Liver (tissue), 9 donors: ENCODE measurements around the gene MYO10. TPM values are rescaled to one million over a fixed set of nuclear protein-coding genes. Genes with fewer than 3 reads are reported as not detected.

Experiments used
- DNase-seq: peaks from one replicate; pipeline ENCODE4 v3.0.0-alpha.2; 2017; ENCODE audit warnings: low spot score
- H3K27ac ChIP-seq, 2 donors: one replicate each; pipeline ENCODE4 v1.7.0; 2013; ENCODE audit warnings: inconsistent platforms in 2 of 2, low read length in 2 of 2, control low read depth in 1 of 2, low read depth in 1 of 2, mild to moderate bottlenecking in 1 of 2
- H3K27me3 ChIP-seq, 4 donors: one replicate each; pipeline versions ENCODE4 v1.6.1 to v1.7.0; 2013; ENCODE audit warnings: low read length in 3 of 4, inconsistent platforms in 1 of 4, mild to moderate bottlenecking in 1 of 4, moderate library complexity in 1 of 4; ENCODE audit not compliant: control insufficient read depth in 4 of 4, insufficient read depth in 4 of 4
- H3K36me3 ChIP-seq, 4 donors: one replicate each; pipeline versions ENCODE4 v1.6.1 to v1.7.0; 2013; ENCODE audit warnings: low read length in 3 of 4, mild to moderate bottlenecking in 3 of 4, low read depth in 1 of 4, moderate library complexity in 1 of 4; ENCODE audit not compliant: control insufficient read depth in 4 of 4, insufficient read depth in 3 of 4
- H3K4me1 ChIP-seq, 4 donors: one replicate each; pipeline versions ENCODE4 v1.6.1 to v1.7.0; 2013; ENCODE audit warnings: low read length in 3 of 4, mild to moderate bottlenecking in 3 of 4, moderate library complexity in 1 of 4; ENCODE audit not compliant: control insufficient read depth in 4 of 4, insufficient read depth in 4 of 4
- H3K4me3 ChIP-seq, 3 donors: one replicate each; pipeline versions ENCODE4 v1.6.1 to v1.7.0; 2013; ENCODE audit warnings: low read length in 3 of 3, control low read depth in 1 of 3, low read depth in 1 of 3, mild to moderate bottlenecking in 1 of 3
- H3K9ac ChIP-seq, 2 donors: one replicate each; pipeline ENCODE4 v1.7.0; 2013; ENCODE audit warnings: low read length in 2 of 2, mild to moderate bottlenecking in 2 of 2, moderate library complexity in 2 of 2, control low read depth in 1 of 2, low read depth in 1 of 2
- H3K9me3 ChIP-seq, 4 donors: one replicate each; pipeline versions ENCODE4 v1.6.1 to v1.7.0; 2013; ENCODE audit warnings: low read length in 3 of 4; ENCODE audit not compliant: control insufficient read depth in 4 of 4
- EGR1 ChIP-seq, 2 donors: IDR thresholded peaks; 2 replicates each; pipeline ENCODE4 v1.6.1; 2016 to 2018; ENCODE audit warnings: antibody characterized with exemption in 2 of 2, low read depth in 2 of 2
- FOXA1 ChIP-seq: IDR thresholded peaks from 2 replicates; pipeline ENCODE4 v1.6.1; 2016; ENCODE audit warnings: antibody characterized with exemption
- FOXA2 ChIP-seq: IDR thresholded peaks from 2 replicates; pipeline ENCODE4 v1.6.1; 2016; ENCODE audit warnings: antibody characterized with exemption
- GABPA ChIP-seq, 2 donors: IDR thresholded peaks in 1 of 2; conservative IDR thresholded peaks in 1 of 2; 2 replicates each; pipeline ENCODE4 v1.6.1; 2016; ENCODE audit warnings: antibody characterized with exemption in 2 of 2, mild to moderate bottlenecking in 1 of 2, moderate library complexity in 1 of 2
- HNF4A ChIP-seq, 2 donors: conservative IDR thresholded peaks; 2 replicates each; pipeline ENCODE4 v1.6.1; 2016; ENCODE audit warnings: antibody characterized with exemption in 2 of 2, mild to moderate bottlenecking in 2 of 2
- HNF4G ChIP-seq: IDR thresholded peaks from 2 replicates; pipeline ENCODE4 v1.6.1; 2016; ENCODE audit warnings: antibody characterized with exemption
- JUND ChIP-seq, 2 donors: IDR thresholded peaks; 2 replicates each; pipeline ENCODE4 v1.6.1; 2016; ENCODE audit warnings: antibody characterized with exemption in 2 of 2
- MAX ChIP-seq: IDR thresholded peaks from 2 replicates; pipeline ENCODE4 v1.6.1; 2016; ENCODE audit warnings: antibody characterized with exemption
- NR2F2 ChIP-seq: IDR thresholded peaks from 2 replicates; pipeline ENCODE4 v1.6.1; 2016; ENCODE audit warnings: antibody characterized with exemption
- RAD21 ChIP-seq, 2 donors: IDR thresholded peaks; 2 replicates each; pipeline ENCODE4 v1.6.1; 2016; ENCODE audit warnings: antibody characterized with exemption in 2 of 2, mild to moderate bottlenecking in 2 of 2
- RXRA ChIP-seq, 2 donors: IDR thresholded peaks; 2 replicates each; pipeline ENCODE4 v1.6.1; 2017 to 2018; ENCODE audit warnings: antibody characterized with exemption in 2 of 2, mild to moderate bottlenecking in 1 of 2
- SP1 ChIP-seq: IDR thresholded peaks from 2 replicates; pipeline ENCODE4 v1.6.1; 2018; ENCODE audit warnings: antibody characterized with exemption, mild to moderate bottlenecking
- TAF1 ChIP-seq: conservative IDR thresholded peaks from 2 replicates; pipeline ENCODE4 v1.6.1; 2016; ENCODE audit warnings: antibody characterized with exemption, mild to moderate bottlenecking
- YY1 ChIP-seq: IDR thresholded peaks from 2 replicates; pipeline ENCODE4 v1.6.1; 2016; ENCODE audit warnings: antibody characterized with exemption, mild to moderate bottlenecking
- WGBS: extraction: QIAGEN DNeasy Blood & Tissue Kit; methylation state at CpG from one replicate; pipeline ENCODE4 v1.1.7; 2013; 5-methylcytosine and 5-hydroxymethylcytosine counted together
- polyA plus RNA-seq, 2 donors: library from polyadenylated mRNA; stranded (reverse) in 1 of 2; unstranded in 1 of 2; fragments of 200-250 nt in 1 of 2; fragments of >200 nt in 1 of 2; fragmentation: Nextera tagmentation in 1 of 2; extraction: Ambion mirVana in 1 of 2; gene quantifications; one replicate each; pipeline versions ENCODE4 v1.2.1 to v1.2.3, GENCODE V29; 2013 to 2015
- total RNA-seq, 2 donors: library from RNA; depleted of rRNA; stranded (reverse); fragments of >200 nt; gene quantifications; one replicate each; pipeline ENCODE4 v1.2.3, GENCODE V29; 2014
- TF ChIP-seq, protein P1 (sequence below): IDR thresholded peaks from 2 replicates; pipeline ENCODE4 v1.6.1; 2016; ENCODE audit warnings: antibody characterized with exemption
- TF ChIP-seq, protein P2 (sequence below): fragments of 150-350 bp; IDR thresholded peaks from 2 replicates; pipeline ENCODE4 v1.5.1; 2017; ENCODE audit warnings: improper control_type of control experiment, low read depth, low read length; ENCODE audit not compliant: missing input control
- TF ChIP-seq, protein P3 (sequence below): IDR thresholded peaks from 2 replicates; pipeline ENCODE4 v1.6.1; 2016; ENCODE audit warnings: antibody characterized with exemption
- TF ChIP-seq, protein P4 (sequence below): IDR thresholded peaks from 2 replicates; pipeline ENCODE4 v1.6.1; 2016; ENCODE audit warnings: antibody characterized with exemption, mild to moderate bottlenecking
- donor health status: healthy.
- donor health status: healthy.
- donor health status: healthy.
- donor health status: healthy.
- donor health status: healthy.

MYO10 gene
- total and polyA plus RNA-seq, 4 donors: 4.3 to 15.3 (median 7.1) TPM

DNA sequence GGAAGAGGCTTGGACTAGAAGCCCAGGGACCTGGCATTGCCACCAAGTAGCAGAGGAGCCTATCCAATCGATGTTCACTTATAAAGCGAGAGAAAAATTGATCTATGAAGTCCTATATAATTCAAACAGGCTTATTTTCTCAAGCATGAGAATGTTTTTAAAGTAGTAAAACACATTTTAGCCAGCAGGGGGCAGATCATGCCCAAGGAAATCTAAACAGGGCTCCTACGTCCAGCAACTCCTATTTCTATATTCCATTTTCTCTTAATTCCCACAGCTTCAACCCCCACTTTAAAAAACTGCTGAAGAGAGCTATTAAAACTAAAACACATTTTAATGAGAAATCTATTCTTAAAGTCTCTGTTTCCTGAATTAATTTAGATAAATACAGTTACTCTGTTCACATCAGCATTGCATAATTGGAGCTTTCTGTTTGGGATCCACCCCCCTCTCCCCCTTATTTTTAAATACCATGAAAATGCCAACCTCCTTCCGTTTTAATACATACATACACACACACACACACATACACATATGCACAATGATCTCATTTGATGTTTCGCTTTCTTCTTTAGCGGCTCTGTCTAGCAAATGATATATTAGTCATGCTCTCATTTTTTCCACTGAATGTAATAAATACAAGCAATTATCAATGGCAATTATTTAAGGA, 144.9 kb downstream of the MYO10 start:
- no peaks in the 10 kb centered on the region for H3K36me3 ChIP-seq
- no peak for DNase-seq
- H3K4me1 ChIP-seq: no peaks in the 10 kb centered on the region
- H3K9ac ChIP-seq: no peak overlapping the region
- H3K9me3 ChIP-seq: no peaks in the 10 kb centered on the region
- 34% methylated on average over 6 of the region's 6 CpGs for WGBS
- no peak overlapping the region for H3K4me3 ChIP-seq
- peaks cover 0 to 2% (median 0%) of the 10 kb centered on the region in 4 donors for H3K27me3 ChIP-seq
- H3K27ac ChIP-seq: no peak overlapping the region
- TF ChIP-seq MAX (no peak), SP1 (no peak), NR2F2 (no peak), RAD21 (IDR thresholded peaks at IDR 0.05) (peak; percentile 86 to 87), JUND (IDR thresholded peaks at IDR 0.05) (no peak), YY1 (no peak)
- TF ChIP-seq, protein P1, sequence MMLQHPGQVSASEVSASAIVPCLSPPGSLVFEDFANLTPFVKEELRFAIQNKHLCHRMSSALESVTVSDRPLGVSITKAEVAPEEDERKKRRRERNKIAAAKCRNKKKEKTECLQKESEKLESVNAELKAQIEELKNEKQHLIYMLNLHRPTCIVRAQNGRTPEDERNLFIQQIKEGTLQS: no peak
- TF ChIP-seq, protein P2, sequence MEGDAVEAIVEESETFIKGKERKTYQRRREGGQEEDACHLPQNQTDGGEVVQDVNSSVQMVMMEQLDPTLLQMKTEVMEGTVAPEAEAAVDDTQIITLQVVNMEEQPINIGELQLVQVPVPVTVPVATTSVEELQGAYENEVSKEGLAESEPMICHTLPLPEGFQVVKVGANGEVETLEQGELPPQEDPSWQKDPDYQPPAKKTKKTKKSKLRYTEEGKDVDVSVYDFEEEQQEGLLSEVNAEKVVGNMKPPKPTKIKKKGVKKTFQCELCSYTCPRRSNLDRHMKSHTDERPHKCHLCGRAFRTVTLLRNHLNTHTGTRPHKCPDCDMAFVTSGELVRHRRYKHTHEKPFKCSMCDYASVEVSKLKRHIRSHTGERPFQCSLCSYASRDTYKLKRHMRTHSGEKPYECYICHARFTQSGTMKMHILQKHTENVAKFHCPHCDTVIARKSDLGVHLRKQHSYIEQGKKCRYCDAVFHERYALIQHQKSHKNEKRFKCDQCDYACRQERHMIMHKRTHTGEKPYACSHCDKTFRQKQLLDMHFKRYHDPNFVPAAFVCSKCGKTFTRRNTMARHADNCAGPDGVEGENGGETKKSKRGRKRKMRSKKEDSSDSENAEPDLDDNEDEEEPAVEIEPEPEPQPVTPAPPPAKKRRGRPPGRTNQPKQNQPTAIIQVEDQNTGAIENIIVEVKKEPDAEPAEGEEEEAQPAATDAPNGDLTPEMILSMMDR: peak; percentile 63

GRCh38 chr5:16788957-16789356, 147.1 kb downstream of the MYO10 start:
- Histone ChIP-seq H3K9ac (no peak overlapping the region), H3K4me3 (no peak overlapping the region), H3K4me1 (no peaks in the 10 kb centered on the region), H3K27me3 (peaks cover 0 to 2% (median 0%) of the 10 kb centered on the region in 4 donors), H3K27ac (no peak overlapping the region), H3K36me3 (no peaks in the 10 kb centered on the region), H3K9me3 (no peaks in the 10 kb centered on the region)
- TF ChIP-seq HNF4A (conservative IDR thresholded peaks at IDR 0.05) (no peak), SP1 (no peak), TAF1 (no peak), NR2F2 (no peak), GABPA (IDR thresholded peaks at IDR 0.05 in 1 of 2, conservative IDR thresholded peaks at IDR 0.05 in 1 of 2) (no peak), RXRA (IDR thresholded peaks at IDR 0.05) (no peak), FOXA1 (no peak), EGR1 (IDR thresholded peaks at IDR 0.05; ENCODE audit: low read depth in 2 of 2) (no peak), MAX (no peak), YY1 (no peak), HNF4G (no peak), RAD21 (IDR thresholded peaks at IDR 0.05) (no peak), FOXA2 (no peak), JUND (IDR thresholded peaks at IDR 0.05) (no peak)
- TF ChIP-seq, protein P1: no peak
- TF ChIP-seq, protein P2: no peak
- TF ChIP-seq, protein P3, sequence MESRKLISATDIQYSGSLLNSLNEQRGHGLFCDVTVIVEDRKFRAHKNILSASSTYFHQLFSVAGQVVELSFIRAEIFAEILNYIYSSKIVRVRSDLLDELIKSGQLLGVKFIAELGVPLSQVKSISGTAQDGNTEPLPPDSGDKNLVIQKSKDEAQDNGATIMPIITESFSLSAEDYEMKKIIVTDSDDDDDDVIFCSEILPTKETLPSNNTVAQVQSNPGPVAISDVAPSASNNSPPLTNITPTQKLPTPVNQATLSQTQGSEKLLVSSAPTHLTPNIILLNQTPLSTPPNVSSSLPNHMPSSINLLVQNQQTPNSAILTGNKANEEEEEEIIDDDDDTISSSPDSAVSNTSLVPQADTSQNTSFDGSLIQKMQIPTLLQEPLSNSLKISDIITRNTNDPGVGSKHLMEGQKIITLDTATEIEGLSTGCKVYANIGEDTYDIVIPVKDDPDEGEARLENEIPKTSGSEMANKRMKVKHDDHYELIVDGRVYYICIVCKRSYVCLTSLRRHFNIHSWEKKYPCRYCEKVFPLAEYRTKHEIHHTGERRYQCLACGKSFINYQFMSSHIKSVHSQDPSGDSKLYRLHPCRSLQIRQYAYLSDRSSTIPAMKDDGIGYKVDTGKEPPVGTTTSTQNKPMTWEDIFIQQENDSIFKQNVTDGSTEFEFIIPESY: no peak
- TF ChIP-seq, protein P4, sequence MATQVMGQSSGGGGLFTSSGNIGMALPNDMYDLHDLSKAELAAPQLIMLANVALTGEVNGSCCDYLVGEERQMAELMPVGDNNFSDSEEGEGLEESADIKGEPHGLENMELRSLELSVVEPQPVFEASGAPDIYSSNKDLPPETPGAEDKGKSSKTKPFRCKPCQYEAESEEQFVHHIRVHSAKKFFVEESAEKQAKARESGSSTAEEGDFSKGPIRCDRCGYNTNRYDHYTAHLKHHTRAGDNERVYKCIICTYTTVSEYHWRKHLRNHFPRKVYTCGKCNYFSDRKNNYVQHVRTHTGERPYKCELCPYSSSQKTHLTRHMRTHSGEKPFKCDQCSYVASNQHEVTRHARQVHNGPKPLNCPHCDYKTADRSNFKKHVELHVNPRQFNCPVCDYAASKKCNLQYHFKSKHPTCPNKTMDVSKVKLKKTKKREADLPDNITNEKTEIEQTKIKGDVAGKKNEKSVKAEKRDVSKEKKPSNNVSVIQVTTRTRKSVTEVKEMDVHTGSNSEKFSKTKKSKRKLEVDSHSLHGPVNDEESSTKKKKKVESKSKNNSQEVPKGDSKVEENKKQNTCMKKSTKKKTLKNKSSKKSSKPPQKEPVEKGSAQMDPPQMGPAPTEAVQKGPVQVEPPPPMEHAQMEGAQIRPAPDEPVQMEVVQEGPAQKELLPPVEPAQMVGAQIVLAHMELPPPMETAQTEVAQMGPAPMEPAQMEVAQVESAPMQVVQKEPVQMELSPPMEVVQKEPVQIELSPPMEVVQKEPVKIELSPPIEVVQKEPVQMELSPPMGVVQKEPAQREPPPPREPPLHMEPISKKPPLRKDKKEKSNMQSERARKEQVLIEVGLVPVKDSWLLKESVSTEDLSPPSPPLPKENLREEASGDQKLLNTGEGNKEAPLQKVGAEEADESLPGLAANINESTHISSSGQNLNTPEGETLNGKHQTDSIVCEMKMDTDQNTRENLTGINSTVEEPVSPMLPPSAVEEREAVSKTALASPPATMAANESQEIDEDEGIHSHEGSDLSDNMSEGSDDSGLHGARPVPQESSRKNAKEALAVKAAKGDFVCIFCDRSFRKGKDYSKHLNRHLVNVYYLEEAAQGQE: no peak
- 83% methylated on average over 5 of the region's 5 CpGs for WGBS
- DNase-seq: no peak
